DMS53 (cell line): ENCODE measurements around the gene TDP2.
A peak's percentile ranks its signal among the peaks of the same experiment; 100 is the strongest.

Experiments
- DNase-seq: peaks from one replicate; lab custom pipeline; 2025; lab: John Stamatoyannopoulos, UW

TDP2 gene

GRCh38 chr6:24666641-24667377 lies at the start of gene TDP2, which contains the start of gene ACOT13:
TSS of gene TDP2 (minus strand) at chr6:24666899. CDS start at chr6:24666862, 37 bp downstream.
TSS of gene ACOT13 (plus strand) at chr6:24667077. CDS start at chr6:24667264, 187 bp downstream.
- DNase-seq: peak; percentile 98

GRCh38 chr6:24710519-24711303 lies 44.0 kb upstream of the TDP2 start:
- no peak for DNase-seq

- no peak for DNase-seq
These were observed 42.5 kb upstream of the TDP2 start for GRCh38 chr6:24709014-24709711.

- no peak for DNase-seq
These were observed 41.9 kb upstream of the TDP2 start for GRCh38 chr6:24708612-24709011.

- no peak for DNase-seq
These were observed 37.8 kb upstream of the TDP2 start for GRCh38 chr6:24704468-24704867.

GRCh38 chr6:24702720-24703282 lies 36.1 kb upstream of the TDP2 start:
- DNase-seq: no peak

- no peak for DNase-seq
These were observed 33.0 kb upstream of the TDP2 start for GRCh38 chr6:24699521-24700359.

GRCh38 chr6:24696097-24696496 lies 29.4 kb upstream of the TDP2 start:
- no peak for DNase-seq

- DNase-seq: peak; percentile 81
These were observed 28.9 kb upstream of the TDP2 start for GRCh38 chr6:24695635-24696034.

GRCh38 chr6:24694198-24694597 lies 27.5 kb upstream of the TDP2 start:
- no peak for DNase-seq

GRCh38 chr6:24692848-24693592 lies 26.3 kb upstream of the TDP2 start:
- no peak for DNase-seq

- no peak for DNase-seq
These were observed 25.7 kb upstream of the TDP2 start for GRCh38 chr6:24692415-24692814.

GRCh38 chr6:24692003-24692402 lies 25.3 kb upstream of the TDP2 start:
- no peak for DNase-seq

GRCh38 chr6:24691550-24691949 lies 24.9 kb upstream of the TDP2 start:
- DNase-seq: no peak

- no peak for DNase-seq
These were observed 23.9 kb upstream of the TDP2 start for GRCh38 chr6:24690593-24690992.

- DNase-seq: no peak
These were observed 23.3 kb upstream of the TDP2 start for GRCh38 chr6:24689964-24690363.

- DNase-seq: no peak
These were observed 20.2 kb upstream of the TDP2 start for GRCh38 chr6:24686946-24687345.

- no peak for DNase-seq
These were observed 19.7 kb upstream of the TDP2 start for GRCh38 chr6:24686408-24686807.

GRCh38 chr6:24683297-24684296 lies 16.9 kb upstream of the TDP2 start:
- no peak for DNase-seq
